Measurements from ENCODE around the gene RASSF3. TPM values are rescaled to one million over a fixed set of nuclear protein-coding genes. Genes with fewer than 3 reads are reported as not detected.
"Not testable (repeated sequence)": the region's sequence is repeated elsewhere in the genome, so short reads cannot be mapped to it uniquely, and the experiment has no call there.

The RASSF3 gene
- total RNA-seq, 2 experiments from 2014 or later: 81.3 to 83.7 TPM

DNA sequence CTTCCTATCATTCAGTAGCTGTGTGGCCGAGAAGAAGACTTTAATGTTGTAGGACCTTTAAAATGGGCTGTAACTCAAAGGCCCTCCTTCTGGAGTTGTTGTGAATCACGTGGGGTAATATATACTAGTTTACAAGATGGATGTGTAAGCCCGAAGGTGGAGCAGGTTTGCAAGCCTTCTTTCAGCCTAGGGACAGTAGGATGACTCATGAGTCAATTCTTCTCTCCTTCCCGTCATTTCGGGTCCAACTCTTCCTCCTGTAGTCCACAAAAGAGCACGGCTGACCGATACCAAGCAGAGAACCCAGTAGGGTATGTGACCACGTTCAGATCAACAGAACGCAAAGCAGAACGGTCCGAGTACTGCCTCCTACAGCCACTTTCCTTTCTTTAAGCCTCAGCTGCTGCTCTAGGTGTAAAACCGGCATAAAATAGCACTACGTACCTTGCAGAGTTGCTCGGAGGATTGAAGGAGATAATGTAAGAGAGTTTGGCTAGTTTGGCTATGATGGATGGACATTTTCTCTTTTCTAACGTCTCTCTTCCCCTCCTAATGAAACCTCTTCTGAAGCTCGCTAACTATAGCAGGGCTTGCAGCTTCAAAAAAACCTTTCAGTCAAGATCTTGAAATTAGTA lies 1.3 kb upstream of the RASSF3 start:
- H3K27me3 Mint-ChIP-seq: no peaks in the 10 kb centered on the region
- H3K27ac Mint-ChIP-seq: peak overlapping the region; percentile 99
- CTCF ChIA-PET: interaction anchor here (0.7 to 5.1 kb wide), 19 partner anchors 8 to 158 kb away, joined by 3 to 39 read pairs (median 4); no protein-coding TSS in a partner anchor
- H3K36me3 Mint-ChIP-seq (ENCODE audit: low read depth): peaks cover 25% of the 10 kb centered on the region
- no peaks in the 10 kb centered on the region for H3K9me3 Mint-ChIP-seq
- H3K4me1 Mint-ChIP-seq: peaks cover 32% of the 10 kb centered on the region
- peak; percentile 57 for DNase-seq
- POLR2A ChIA-PET: interaction anchor here (1.2 to 8.2 kb wide), 18 partner anchors 9 to 151 kb away, joined by 3 to 136 read pairs (median 6); no protein-coding TSS in a partner anchor
- H3K4me3 Mint-ChIP-seq: peak overlapping the region; percentile 95

- POLR2A ChIA-PET: interaction anchor here (1.2 to 8.2 kb wide), 17 partner anchors 9 to 150 kb away, joined by 3 to 136 read pairs (median 7); no protein-coding TSS in a partner anchor
- no peaks in the 10 kb centered on the region for H3K9me3 Mint-ChIP-seq
- peak overlapping the region; percentile 95 for H3K4me3 Mint-ChIP-seq
Measured at GRCh38 chr12:64609536-64610078, 688 bp upstream of the RASSF3 start.

DNA sequence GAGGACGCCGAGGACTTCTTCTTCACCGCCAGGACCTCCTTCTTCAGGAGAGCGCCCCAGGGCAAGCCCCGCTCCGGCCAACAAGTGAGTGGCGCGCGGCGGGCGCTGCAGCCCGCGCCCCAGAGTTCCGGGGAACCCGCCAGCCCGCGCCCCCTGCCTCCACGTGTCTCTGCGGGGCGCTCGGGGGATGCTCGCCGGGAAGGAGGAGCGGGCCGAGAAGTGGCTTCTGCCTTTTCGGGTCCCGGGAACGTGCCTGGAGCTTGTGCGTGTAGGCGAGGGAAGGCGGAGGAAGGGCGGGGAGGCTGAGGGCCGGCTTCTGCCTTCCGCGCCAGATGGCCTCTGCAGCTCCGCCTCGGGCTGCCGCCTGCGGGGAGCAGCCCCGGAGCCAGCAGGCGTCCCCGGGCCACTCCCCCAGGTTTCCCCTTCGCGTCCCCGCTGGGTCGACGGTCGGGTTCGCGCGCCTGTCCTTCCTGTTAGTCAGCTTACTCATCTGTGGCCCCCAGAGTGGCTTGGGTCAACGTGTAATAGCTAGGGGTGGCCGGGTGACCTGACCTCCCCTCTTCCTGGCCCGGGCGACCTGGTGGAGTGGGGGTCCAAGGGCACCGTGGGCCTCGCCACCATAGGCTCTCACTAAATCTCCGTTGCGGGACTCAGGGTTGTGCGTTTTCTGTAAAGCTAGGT lies 505 bp downstream of the RASSF3 start:
- no peaks in the 10 kb centered on the region for H3K9me3 Mint-ChIP-seq
- H3K4me1 Mint-ChIP-seq: peaks cover 42% of the 10 kb centered on the region
- peak; percentile 80 for DNase-seq
- peak overlapping the region; percentile 95 for H3K4me3 Mint-ChIP-seq
- H3K27ac Mint-ChIP-seq: peak overlapping the region; percentile 86
- ChIA-PET POLR2A (interaction anchor here (1.0 to 8.2 kb wide), 20 partner anchors 9 to 157 kb away, joined by 3 to 136 read pairs (median 8); no protein-coding TSS in a partner anchor), CTCF (interaction anchor here (0.5 to 2.3 kb wide), 15 partner anchors 16 to 608 kb away, joined by 3 to 19 read pairs (median 4); no protein-coding TSS in a partner anchor)
- H3K36me3 Mint-ChIP-seq (ENCODE audit: low read depth): peaks cover 38% of the 10 kb centered on the region
- no peaks in the 10 kb centered on the region for H3K27me3 Mint-ChIP-seq

More at GRCh38 chr12:64609536-64610078, 688 bp upstream of the RASSF3 start:
- peaks cover 36% of the 10 kb centered on the region for H3K4me1 Mint-ChIP-seq
- CTCF ChIA-PET: interaction anchor here (0.7 to 5.1 kb wide), 13 partner anchors 9 to 159 kb away, joined by 3 to 39 read pairs (median 4); no protein-coding TSS in a partner anchor
- no peaks in the 10 kb centered on the region for H3K27me3 Mint-ChIP-seq
- DNase-seq: peak; percentile 21
- peak overlapping the region; percentile 99 for H3K27ac Mint-ChIP-seq
- peaks cover 29% of the 10 kb centered on the region for H3K36me3 Mint-ChIP-seq (ENCODE audit: low read depth)

DNA sequence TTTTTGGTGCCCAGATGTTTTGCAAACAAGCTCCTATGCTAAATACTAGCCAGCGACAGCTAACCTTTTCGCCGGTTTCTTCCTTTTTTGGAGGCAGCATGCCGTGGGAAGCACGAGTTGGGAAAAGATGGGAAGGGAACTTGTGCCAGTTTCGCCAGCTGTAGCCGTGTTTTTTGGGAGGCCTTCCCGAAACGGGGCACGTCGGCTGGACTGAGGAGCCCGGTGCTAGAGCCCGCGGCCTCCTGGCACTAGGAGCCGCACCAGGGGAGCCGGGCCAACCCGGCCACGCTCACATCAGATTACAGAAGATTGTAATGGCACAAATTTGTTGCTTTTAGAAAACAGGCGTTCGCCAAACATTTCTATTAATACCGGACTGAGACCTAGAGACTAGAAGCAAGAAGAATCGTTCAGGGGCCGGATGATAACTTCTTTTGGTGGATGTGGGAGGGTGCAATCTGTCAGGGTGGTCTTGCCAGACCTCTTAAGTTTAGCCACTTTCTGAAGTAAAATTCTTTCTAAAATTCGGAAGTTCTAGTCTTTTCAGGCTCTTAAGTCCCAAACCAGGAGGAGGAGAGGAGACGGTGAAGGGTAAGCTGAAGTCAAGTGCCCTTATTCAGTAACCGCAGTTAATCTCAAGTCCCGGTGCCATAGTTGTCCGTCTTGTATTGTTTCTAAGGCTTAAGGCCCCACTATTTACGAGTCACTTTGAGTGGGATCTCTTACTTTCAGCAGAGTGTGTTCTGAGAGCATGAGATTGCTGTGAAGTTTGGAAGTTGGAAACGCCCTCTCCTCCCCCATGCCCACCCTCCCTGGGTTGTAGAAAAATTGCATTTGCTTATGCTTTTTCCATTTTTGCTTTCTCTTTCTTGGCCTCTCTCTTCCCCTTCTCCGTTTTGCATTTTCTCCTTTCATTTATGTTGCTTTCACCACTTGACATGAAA lies 1.3 kb downstream of the RASSF3 start:
- POLR2A ChIA-PET: interaction anchor here (1.0 to 8.2 kb wide), 20 partner anchors 9 to 158 kb away, joined by 3 to 136 read pairs (median 8); no protein-coding TSS in a partner anchor
- no peaks in the 10 kb centered on the region for H3K9me3 Mint-ChIP-seq
- peaks cover 50% of the 10 kb centered on the region for H3K4me1 Mint-ChIP-seq
- no peaks in the 10 kb centered on the region for H3K27me3 Mint-ChIP-seq
- H3K4me3 Mint-ChIP-seq: peak overlapping the region; percentile 95
- H3K27ac Mint-ChIP-seq: peak overlapping the region; percentile 86
- DNase-seq: peak; percentile 28
- peaks cover 46% of the 10 kb centered on the region for H3K36me3 Mint-ChIP-seq (ENCODE audit: low read depth)
- CTCF ChIA-PET: interaction anchor here (0.5 to 2.3 kb wide), 15 partner anchors 16 to 607 kb away, joined by 3 to 19 read pairs (median 4); no protein-coding TSS in a partner anchor

- H3K27ac Mint-ChIP-seq: peak overlapping the region; percentile 86
- ChIA-PET POLR2A (interaction anchor here (0.6 to 8.2 kb wide), 3 partner anchors 50 to 68 kb away, joined by 3 to 136 read pairs (median 6); no protein-coding TSS in a partner anchor), CTCF (interaction anchor here (0.9 to 2.3 kb wide), 4 partner anchors 55 to 85 kb away, joined by 3 to 7 read pairs (median 4); no protein-coding TSS in a partner anchor)
- H3K9me3 Mint-ChIP-seq: no peaks in the 10 kb centered on the region
- peak overlapping the region; percentile 95 for H3K4me3 Mint-ChIP-seq
- no peak for DNase-seq
- H3K27me3 Mint-ChIP-seq: no peaks in the 10 kb centered on the region
- peaks cover 52% of the 10 kb centered on the region for H3K4me1 Mint-ChIP-seq
- peaks cover 52% of the 10 kb centered on the region for H3K36me3 Mint-ChIP-seq (ENCODE audit: low read depth)
Measured at GRCh38 chr12:64612843-64613242, 2.5 kb downstream of the RASSF3 start.

GRCh38 chr12:64613775-64614398 lies 3.6 kb downstream of the RASSF3 start:
- peaks cover 53% of the 10 kb centered on the region for H3K36me3 Mint-ChIP-seq (ENCODE audit: low read depth)
- H3K27ac Mint-ChIP-seq, H3K27me3 Mint-ChIP-seq, POLR2A ChIA-PET, DNase-seq, H3K9me3 Mint-ChIP-seq: not testable (repeated sequence)
- H3K4me1 Mint-ChIP-seq: peaks cover 43% of the 10 kb centered on the region
- peak overlapping the region; percentile 95 for H3K4me3 Mint-ChIP-seq
- CTCF ChIA-PET: interaction anchor here (0.7 to 2.7 kb wide), 6 partner anchors 29 to 84 kb away, joined by 4 to 12 read pairs (median 4); no protein-coding TSS in a partner anchor

- Mint-ChIP-seq H3K4me1 (peaks cover 54% of the 10 kb centered on the region), H3K36me3 (ENCODE audit: low read depth) (peaks cover 60% of the 10 kb centered on the region), H3K9me3 (no peaks in the 10 kb centered on the region), H3K27me3 (no peaks in the 10 kb centered on the region), H3K27ac (no peak overlapping the region), H3K4me3 (no peak overlapping the region)
- ChIA-PET POLR2A (no interaction called here), CTCF (interaction anchor here (1.3 to 2.7 kb wide), 2 partner anchors 67 to 81 kb away, joined by 3 to 12 read pairs; no protein-coding TSS in a partner anchor)
- no peak for DNase-seq
Measured at GRCh38 chr12:64616201-64616600, 5.9 kb downstream of the RASSF3 start.

GRCh38 chr12:64618953-64619590 lies 8.8 kb downstream of the RASSF3 start:
- Mint-ChIP-seq H3K27ac (no peak overlapping the region), H3K4me1 (peaks cover 45% of the 10 kb centered on the region), H3K4me3 (no peak overlapping the region), H3K9me3 (no peaks in the 10 kb centered on the region), H3K27me3 (no peaks in the 10 kb centered on the region), H3K36me3 (ENCODE audit: low read depth) (peaks cover 43% of the 10 kb centered on the region)
- DNase-seq: no peak
- ChIA-PET CTCF (no interaction called here), POLR2A (no interaction called here)

- no peak for DNase-seq
- H3K27ac Mint-ChIP-seq: no peak overlapping the region
- peaks cover 44% of the 10 kb centered on the region for H3K4me1 Mint-ChIP-seq
- no peak overlapping the region for H3K4me3 Mint-ChIP-seq
- H3K27me3 Mint-ChIP-seq: no peaks in the 10 kb centered on the region
- H3K9me3 Mint-ChIP-seq: no peaks in the 10 kb centered on the region
- H3K36me3 Mint-ChIP-seq (ENCODE audit: low read depth): peaks cover 29% of the 10 kb centered on the region
- POLR2A ChIA-PET: no interaction called here
- CTCF ChIA-PET: no interaction called here
Measured at GRCh38 chr12:64621257-64621942, 11.1 kb downstream of the RASSF3 start.

DNA sequence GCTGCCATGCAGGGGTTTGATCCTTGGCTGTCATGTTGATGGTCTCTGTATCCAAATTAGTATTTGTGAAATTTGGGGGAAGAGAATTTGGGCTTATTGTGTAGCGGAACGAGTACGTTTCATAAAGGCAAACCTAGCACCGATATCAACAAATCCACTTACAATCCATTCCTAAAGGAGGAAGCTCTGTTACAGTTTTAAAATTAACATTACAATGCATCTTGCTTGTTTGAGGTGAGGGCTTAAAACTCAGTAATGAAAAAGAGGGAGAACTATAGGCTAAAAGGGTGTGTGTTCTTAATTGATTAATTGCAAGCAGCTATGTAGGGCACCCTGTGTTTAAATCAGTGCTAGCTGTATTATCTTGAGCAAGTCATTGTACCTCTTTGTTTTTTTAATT lies 13.7 kb downstream of the RASSF3 start:
- no peak overlapping the region for H3K27ac Mint-ChIP-seq
- DNase-seq: no peak
- H3K9me3 Mint-ChIP-seq: no peaks in the 10 kb centered on the region
- ChIA-PET CTCF (no interaction called here), POLR2A (interaction anchor here (1.8 kb wide), 1 partner anchor 13 kb away, joined by 8 read pairs; the partner anchor contains the start of gene RASSF3)
- H3K36me3 Mint-ChIP-seq (ENCODE audit: low read depth): peaks cover 29% of the 10 kb centered on the region
- H3K27me3 Mint-ChIP-seq: no peaks in the 10 kb centered on the region
- H3K4me3 Mint-ChIP-seq: no peak overlapping the region
- peaks cover 49% of the 10 kb centered on the region for H3K4me1 Mint-ChIP-seq

Data from activated CD4-positive, alpha-beta memory T cell treated with anti-CD3 and anti-CD28 coated beads, Interleukin-2, amount 10 ng/mL, durations not matched to agents 7 days and 5 days (primary cell).